Activated T-helper 1 cell treated with anti-CD3 and anti-CD28 coated beads, Interleukin-2, amount 50 U/mL, for 16 hours (primary cell): ENCODE measurements around the gene GPN2.

Experiments
- DNase-seq, 2 donors: peaks; one replicate each; pipeline ENCODE4 v3.0.0-alpha.2; 2020; ENCODE audit warnings: low read depth in 1 of 2, low spot score in 1 of 2

The GPN2 gene

DNA sequence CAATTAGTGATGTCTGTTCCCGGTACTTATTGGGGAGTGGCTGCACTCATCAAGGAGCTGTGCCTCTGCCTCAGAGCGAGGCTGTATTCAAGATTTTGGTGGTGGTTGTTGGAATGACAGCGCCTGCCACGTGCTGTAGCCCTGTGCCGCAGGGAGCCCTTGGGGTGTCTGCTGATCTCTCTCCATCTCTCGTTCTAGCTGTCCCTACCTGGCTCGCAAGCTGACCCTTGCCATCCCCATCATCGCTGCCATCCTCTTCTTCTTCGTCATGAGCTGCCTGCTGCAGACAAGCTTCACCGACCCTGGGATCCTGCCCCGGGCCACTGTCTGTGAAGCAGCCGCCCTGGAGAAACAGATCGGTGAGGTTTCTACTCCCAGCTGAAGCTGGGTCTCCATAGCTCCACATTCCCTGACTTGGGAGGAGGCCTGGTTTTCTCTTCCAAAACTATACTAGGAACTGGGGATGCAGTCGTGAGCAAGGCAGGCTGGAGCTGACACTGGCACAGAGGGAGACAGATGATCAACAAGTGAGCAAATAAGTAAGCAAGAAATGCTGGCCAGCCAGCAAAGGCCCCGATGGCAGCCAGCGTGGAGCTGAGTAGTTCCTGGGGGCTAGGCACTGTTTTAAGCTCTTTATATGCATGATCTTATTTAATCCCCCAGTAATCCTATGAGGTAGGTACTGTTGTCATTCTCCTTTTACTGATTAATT lies 57.7 kb downstream of the GPN2 start:
- DNase-seq, result no peak

DNA sequence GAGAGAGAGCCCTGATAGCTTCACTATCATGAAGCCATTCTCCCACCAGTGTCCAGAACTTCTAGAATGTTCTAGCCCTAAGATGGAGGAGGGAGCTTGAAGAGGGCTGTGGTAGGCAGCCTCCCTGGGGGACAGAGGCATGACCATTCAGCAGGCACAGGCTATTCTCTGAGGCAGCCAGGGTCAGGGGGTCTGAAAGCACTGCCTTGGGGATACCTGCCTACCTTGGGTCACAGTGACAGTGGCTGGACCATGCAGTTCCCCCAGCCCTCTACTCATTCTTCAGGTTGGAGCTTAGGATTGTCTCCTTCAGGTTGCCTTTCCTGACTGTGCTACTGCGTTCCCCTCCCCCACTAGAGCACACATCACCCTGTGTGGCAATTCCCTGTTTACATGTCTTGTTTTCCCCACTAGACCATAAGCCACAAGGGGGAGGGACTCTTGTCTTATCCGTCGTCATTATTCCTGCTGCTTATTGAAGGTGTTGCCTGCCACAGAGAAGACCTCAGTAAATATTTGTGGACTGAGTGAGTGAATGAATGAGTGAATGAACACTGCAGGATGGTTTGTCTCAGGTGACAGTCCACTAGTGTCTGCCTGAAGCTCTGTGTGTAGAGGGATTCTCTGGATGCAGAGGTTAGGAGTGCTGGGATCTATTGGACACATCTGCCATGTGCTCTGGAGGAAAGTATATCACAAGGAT lies 58.4 kb downstream of the GPN2 start:
- DNase-seq, result no peak

DNA sequence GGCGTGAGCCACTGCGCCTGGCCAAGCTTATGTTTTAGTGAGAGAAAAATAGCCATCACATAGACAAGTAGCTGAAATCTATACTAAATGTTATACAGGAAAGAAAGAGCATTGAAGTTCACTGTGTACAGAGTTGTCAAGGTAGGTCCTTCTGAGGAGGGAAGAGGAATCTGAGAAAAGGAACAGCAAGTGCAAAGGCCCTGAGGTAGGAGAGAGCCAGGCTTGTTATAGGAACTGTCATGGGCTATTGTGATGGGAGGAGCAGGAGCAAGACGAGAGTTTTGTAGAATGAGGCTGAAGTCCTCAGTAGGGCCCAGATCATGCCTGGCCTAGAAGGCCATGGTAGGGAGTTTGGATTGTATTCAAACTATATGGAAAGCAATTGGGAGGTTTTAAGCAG lies 59.0 kb downstream of the GPN2 start:
- no peak for DNase-seq

DNA sequence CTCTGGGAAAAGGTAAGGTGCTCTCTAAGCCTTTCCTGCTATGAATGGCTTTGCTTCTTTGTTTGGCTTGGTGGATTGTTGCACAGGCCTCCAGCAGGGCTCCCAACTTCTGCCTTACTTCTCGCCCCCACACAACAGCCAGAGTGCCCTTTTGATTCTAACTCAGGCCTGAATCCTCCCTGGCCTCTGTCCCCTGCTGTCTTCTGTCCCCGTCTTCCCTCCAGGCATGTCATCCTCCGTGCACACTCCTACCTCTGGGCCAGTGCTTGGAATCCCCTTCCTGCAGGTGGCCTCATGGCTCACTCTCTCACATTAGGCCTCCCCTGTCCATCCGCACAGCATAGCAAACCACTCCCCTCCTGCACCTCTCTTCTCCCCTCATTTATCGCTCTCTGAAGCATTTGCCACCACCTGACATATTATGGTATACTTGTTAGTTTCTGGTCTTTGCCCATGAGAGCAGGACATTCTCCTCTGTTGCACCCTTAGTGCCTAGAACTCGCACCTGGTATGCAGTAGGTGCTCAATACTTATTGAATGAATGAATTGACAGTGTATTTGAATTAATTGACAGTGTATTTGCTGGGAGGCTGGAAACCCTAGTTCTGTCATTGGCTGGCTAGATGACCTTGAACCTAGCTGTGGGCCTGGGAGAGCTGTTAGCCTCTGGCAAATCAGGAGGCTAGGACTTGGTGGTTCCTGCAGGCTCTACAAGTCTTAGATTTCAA lies 60.7 kb downstream of the GPN2 start:
- DNase-seq, result no peak

DNA sequence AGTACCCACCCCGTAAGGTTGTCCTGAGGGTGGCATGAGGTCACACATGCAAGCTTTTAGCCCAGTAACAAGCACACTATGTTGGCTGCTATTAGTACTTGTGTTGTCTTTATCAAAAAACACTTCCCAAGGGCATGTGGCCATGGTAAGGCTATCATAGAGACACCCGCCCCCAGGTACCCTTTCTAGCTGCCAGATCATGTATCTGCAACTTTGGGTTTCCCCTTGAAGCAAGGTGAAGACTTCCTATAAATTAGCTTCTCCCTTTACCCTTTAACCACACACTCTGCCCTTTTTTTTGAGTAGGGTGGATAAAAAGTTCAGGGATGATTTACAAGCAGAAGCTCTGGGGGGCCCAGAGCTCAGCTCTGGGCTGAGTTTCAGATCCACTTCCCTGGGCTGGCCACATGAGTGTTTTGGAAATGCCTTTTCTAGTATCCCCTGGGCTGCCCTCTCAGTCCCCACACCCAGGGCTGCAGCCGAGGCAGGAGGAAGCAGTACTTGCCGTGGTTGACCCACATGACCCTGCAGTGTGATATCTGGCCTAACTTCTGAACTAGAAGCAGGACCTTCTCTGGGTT lies 61.6 kb downstream of the GPN2 start:
- no peak for DNase-seq

DNA sequence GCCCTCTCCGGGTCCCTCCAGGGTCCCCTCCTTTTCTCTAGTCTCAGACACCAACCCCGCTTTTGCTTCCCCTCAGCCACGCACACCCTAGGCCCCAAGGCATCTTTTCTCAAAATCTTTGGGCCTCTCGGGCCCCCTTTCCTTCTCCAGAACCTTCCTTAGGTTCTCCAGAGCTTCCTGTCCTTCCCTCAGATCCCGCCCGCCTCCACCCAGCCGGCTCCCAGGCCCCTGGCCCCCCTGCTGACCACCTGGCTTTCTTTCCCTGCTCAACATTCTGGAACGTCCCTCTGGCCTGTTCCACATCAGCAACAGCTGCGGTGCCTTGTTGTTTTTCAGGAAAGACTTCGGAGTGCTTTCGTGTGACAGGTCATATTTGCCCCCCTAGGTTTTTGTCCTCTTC lies 62.4 kb downstream of the GPN2 start:
- no peak for DNase-seq

DNA sequence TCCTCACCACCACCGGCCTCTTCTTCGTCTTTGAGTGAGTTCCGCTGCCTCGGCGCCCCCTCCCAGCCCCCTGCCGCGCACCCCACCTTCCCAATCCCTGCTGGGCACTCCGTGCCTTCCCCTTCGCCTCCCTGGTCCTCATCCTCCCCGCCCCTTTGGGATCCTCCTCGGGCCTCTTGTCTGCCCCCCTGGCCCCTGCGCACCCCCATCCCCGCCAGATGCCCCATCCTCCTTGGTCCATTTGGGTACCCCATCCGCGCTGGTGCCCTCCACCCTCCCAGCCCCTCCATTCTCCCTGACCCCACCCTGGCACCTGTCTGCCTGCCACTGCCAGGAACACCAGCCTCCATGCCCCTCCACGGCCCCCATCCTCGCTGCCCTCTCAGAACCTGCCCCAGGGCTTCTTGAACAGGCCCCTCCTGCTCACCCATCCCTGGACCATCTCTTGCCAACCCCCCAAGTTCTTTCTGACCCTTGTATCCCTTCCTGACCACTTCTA lies 62.9 kb downstream of the GPN2 start:
- no peak for DNase-seq

DNA sequence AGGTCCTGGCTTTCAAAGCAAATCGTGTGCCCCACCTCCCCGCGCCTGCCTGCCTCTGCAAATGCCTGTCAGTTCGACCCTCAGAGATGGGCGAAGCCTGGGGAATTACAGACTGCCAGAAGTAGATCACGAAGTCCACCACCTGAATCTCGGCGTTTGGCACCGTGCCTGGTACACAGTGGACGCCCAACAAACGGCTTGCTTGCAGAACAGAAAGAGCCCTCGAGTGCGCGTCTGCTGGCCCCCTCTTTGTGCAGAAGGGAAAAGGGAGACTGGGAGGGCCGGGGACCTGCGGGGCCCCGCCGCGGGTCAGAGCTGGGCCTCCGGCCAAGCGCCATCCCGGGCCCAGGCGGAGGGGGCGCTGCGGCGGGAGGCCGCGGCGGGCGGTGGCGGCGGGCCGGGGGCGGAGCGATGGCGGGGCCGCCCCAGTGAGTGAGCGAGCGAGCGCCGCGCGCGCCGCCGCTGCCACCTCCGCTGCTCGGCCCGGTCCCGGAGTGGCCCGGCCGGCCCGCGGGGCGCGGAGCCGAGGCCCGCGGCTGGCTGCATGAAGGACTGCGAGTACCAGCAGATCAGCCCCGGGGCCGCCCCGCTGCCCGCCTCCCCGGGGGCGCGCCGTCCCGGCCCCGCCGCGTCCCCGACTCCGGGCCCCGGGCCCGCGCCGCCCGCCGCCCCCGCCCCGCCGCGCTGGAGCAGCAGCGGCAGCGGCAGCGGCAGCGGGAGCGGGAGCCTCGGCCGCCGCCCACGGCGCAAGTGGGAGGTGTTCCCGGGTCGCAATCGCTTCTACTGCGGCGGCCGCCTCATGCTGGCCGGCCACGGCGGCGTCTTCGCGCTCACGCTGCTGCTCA lies 63.6 kb downstream of the GPN2 start, which contains the start of gene ZDHHC18:
ZDHHC18 (plus strand) TSS at position 428 of the 845 bp plus-strand sequence; CDS start at position 545, 117 bp downstream.
- DNase-seq, result peak; percentile 43 to 67
